GM21825 (cell line): ENCODE results near the gene DCLK1.

Source experiments
- ATAC-seq: cut with Tn5 transposase; IDR thresholded peaks from one replicate; pipeline ENCODE4 v1.9.1; 2021; ENCODE audit warnings: mild to moderate bottlenecking, moderate library complexity; ENCODE audit not compliant: unreplicated experiment

DCLK1 gene

DNA sequence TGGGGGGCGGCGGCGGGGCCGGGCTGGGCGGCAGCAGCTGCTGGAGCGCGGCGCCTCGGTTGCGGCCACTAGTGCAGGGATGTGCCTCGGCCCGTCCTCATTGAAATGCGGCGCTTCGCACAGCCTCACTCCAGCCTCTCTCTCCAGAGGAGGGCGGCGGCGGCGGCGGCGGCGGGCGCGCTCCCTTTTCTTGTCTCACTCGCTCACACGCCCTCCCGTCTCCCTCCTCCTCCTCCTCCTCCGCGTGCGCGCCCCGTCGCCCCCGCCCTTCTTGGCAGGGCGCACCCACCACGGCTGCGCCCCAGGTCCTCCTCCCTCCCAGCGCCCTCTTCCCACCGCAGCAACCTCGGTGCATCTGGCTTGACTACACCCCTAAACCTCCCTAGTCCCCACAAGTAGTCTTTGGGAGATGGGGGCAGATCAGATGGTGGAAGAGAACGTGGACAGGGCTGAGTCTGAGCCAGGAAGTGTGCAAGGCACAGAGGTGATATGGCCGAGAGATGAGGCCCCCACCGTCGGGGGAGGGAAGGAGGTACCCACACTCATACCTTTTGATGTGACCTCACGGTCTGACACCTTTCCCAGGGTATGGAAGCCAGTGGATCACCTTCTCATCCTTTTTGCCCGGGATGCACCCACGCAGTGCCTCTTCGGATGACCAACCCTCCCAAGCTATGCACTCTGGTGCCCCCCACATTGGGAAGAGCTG is at the start of gene DCLK1:
Gene DCLK1 (minus strand): TSS at position 161 of the 709 bp plus-strand sequence.
- no peak for ATAC-seq

- no peak for ATAC-seq
Measured at GRCh38 chr13:36175621-36176020, 44.4 kb upstream of the DCLK1 start.

GRCh38 chr13:36174923-36175322 is 43.7 kb upstream of the DCLK1 start:
- no peak for ATAC-seq

DNA sequence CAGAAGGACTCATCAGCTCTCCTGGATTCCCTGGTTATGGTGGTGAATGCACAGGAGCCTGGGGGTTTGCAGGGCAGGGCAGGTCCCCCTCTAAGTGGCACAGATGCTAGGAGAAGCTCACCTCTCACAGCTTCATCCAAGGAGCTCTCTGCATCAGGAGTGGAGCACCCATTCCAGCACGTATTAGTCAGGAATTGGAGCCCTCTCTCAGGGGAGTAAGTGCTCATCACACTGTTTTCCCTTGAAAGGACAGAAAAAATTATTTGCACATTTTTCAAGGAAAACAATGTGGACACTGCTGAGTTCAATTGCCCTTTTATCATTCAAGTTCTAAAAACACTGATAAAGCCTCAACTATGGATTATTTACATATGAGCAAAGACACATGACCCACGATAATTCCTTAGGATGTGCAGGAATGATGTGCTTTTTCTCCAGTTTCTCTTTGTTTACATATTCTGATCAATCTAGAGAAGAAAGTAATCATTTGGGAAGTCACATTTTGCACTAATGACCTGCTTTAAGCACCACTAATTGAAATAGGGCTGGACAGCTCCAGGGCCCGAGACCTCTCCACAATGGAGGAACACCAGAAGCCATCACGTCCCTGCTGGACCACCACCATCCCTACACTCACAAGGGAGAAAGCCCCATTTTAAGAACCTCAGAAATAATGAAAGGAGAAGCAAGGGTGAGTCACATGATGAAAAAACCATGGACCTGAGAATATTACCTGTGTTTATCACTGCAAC is 42.6 kb upstream of the DCLK1 start:
- ATAC-seq, result no peak

DNA sequence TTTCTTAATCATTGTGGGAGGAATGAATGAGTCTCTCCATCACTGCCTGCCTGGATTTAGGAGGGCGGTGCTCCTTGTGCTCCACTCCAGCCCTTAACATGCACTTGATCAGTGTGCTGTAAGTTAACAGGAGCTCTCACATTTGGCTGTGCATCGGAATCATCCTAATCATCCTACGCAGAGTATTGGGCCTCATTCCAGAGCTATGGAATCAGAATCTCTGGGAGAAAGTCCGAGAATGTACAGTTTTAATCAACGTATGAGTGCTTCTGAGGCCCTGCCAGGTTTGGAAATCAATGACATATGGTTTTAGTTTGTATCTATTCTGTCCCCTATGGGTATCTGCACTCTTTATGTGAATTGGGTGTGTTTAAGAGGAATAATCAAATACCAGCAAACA is 34.9 kb upstream of the DCLK1 start:
- no peak for ATAC-seq

DNA sequence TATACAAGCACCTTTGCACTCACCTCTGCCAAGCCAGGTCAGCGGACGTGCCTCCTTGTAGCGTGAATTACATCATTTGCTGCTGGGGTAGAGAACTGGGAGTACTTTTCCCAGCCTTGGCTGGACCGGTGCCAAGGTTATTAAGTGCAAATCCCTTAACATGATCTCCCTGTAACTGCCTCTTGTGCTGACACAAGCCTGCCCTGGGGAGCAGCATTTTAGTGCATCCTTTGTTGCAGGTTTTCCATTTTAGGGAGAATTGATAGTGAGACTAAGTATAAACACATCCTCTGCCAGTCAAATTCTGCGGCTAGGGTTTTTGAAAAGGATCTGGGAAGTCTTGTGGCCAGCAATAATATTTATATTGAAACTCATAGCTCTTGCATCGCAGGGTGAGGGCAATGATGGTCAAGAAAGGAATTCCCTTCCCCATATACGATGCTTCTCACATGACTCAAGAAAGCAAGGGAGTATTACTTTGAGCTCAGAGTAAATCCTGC is 32.7 kb upstream of the DCLK1 start:
- no peak for ATAC-seq

DNA sequence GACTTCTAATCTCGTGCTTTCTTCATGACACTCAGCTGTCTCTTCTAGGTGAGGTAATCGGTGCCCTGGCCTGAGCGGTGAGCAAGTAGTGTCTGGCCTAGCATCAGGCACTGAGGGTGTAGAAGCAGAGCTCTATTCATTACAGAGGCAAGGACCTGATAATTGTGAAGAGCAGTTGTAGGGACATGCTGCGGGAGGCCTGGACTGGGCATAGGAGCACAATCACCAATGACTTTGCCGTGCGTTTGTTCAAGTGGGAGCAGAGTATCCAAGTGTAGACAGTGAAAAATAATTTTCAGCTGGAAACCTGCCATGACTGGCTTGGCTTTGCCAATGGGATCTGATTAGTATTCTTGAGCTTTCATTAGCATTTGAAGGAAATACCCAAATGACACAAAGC is 32.1 kb upstream of the DCLK1 start:
- ATAC-seq, result no peak

GRCh38 chr13:36160297-36160696 is 29.1 kb upstream of the DCLK1 start:
- ATAC-seq, result no peak

DNA sequence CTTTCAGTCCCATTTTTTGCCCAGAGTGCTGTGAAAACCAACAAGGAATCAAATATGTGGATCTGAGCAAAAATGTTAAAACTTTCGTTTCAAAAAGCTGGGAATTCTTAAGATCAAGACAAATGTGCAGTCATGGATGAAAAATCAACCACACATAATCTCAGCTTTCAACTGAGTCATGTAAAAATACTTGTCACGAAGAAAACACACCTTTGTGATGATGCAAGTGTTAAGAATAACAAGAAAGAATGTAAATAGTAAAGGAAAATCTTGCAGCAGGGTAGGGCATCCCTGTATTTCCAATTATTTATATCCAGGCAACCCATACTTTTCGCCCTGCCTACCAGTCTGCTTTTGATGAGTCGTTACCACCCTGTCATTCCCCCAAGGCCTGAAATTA is 27.4 kb upstream of the DCLK1 start:
- ATAC-seq, result no peak

- ATAC-seq, result no peak
Measured at GRCh38 chr13:36157480-36157879, 26.3 kb upstream of the DCLK1 start.

DNA sequence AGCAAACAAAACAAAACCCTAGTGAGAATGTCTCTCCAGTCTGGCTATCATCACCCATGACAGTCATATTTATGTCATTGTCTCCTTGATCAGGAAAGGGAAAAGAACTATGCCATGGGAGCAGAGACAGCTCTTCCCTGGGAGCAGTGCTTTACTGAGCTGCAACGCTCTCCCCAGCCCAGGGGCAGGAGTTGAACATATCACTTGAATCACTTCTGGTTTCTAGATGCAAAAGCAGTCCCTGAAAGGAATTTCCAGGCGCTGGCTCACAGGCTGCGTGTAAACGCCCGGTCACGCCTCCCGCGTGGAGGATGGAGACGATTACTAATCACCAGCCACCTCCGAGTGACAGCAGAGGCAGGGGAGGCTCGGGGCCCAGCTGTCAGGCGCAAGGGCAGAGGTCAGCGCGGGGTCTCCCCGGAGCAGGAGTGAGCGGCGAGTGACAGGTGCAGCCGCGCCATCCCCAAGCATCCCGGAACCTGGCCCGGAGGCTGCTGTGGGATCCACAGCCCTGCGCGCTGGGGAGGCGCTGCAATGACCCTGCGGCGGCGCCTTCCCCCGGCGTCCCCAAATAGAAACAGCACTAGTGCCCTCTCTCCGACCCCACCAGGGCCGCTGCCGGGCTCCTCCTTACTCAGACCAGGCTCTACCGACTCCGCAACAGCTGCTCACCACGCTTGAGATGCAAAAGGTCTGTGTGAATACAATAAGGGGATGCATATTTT is 23.5 kb upstream of the DCLK1 start:
- no peak for ATAC-seq

DNA sequence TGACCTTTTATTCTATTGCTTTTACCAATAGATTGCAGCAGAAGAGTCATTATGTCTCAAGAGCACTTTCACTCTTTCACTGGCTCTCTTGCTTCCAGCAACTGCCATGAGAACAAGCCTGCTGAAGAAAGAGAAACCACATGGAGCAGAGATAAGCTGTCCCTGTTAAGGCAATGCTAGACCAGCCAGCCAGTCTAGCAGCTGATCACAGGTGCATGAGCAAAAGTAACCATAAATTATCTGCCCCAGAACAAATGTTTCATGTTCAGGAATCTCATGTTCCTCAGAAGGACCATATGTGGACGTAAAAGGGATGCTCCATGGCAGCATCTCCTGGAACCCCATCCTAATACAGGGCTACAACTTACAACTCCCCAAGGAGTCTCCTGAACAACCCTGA is 20.4 kb upstream of the DCLK1 start:
- ATAC-seq, result no peak

DNA sequence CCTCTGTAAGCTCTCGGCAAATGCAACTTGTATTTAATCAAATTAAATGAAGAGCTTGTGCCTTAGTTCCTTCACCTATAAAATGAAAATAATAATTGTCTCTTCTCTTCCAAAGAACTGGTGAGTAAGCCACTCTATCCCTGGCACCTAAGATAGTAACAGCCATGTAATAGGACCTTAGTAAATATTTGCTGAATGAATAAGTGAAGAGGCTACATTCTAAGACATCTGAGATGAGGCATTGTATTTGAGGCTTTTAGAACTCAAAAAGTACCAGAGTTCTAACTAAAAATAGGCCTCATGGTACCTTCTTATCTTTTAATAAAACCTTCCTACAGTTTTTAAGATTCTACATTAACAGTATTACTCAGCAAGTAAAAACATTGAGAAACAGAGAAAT is 17.3 kb upstream of the DCLK1 start:
- no peak for ATAC-seq

DNA sequence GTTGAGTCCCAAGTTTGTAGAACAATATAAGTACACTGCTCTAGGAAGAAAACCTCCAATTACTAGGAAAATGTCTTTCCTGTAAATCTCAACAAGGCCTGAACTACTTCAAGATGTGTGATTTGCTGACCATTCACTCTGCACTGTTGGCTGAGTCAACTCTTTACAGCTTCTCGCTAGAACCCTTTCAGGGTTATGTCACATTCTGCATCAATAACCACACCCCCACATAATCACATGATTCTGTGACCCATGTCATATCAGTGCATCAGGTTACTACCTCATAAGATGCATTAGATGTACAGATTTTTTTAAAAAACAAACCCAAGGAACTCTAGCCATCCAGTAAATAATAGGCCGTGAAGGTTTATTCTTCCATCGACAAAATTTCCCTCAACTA is 16.1 kb upstream of the DCLK1 start:
- ATAC-seq, result no peak

GRCh38 chr13:36146511-36147269 is 15.5 kb upstream of the DCLK1 start:
- no peak for ATAC-seq

DNA sequence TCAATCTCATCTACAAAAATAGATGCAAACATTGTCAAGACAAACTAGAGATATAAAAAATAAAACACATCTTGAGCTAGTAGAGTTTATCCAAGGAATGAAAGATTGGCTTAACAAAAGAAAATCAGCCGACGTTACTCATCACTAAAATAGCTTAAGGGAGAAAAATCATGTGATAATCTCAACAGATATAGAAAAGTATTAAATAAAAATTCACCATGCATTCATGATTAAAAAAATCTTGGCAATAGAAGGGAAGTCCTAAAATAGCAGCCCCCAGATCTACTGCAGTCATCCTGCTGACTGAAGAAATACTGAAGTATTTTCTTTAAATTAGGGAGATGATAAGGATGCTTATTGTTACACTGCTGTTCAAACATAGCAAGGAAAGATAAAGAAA is 12.6 kb upstream of the DCLK1 start:
- no peak for ATAC-seq

GRCh38 chr13:36142735-36143134 is 11.6 kb upstream of the DCLK1 start:
- ATAC-seq, result no peak

DNA sequence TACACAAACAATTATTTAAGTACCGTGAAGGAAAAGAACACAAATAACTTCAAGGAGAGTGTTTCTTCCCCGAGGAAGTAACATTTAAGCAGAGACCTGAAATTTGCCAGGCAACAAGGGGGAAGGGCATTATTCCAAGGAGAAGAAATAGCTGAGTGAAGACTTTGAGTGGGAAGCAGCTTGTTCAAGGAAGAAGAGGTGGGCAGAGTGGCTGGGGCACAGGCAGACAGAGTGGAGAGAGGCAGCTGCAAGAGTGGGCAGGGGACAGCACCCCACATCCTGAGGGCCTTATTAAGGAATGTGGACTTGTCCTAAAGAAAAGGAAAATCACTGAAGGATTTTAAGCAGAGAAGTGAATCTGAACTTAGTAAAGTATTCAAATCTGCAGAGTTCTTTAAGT is 4.7 kb upstream of the DCLK1 start:
- ATAC-seq, result no peak

DNA sequence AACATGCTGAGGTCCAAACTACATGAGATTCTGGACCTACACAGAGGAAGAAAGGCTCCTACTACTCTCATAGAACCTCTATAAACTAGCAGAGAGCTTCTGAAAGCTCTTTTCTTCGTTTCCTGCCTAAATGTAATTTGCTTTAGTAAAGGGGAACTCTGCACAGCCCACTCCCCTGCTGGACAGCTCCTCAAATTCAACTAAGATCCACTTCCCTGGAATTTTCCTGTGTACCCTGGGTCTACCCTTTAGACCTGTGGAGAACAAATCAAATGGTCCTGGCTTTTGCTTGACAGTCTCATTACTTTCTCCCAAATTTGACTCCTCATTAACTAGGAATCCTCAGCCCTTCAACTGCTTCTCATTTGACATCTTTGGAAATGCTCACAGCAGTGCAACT is 3.5 kb upstream of the DCLK1 start:
- ATAC-seq, result no peak

DNA sequence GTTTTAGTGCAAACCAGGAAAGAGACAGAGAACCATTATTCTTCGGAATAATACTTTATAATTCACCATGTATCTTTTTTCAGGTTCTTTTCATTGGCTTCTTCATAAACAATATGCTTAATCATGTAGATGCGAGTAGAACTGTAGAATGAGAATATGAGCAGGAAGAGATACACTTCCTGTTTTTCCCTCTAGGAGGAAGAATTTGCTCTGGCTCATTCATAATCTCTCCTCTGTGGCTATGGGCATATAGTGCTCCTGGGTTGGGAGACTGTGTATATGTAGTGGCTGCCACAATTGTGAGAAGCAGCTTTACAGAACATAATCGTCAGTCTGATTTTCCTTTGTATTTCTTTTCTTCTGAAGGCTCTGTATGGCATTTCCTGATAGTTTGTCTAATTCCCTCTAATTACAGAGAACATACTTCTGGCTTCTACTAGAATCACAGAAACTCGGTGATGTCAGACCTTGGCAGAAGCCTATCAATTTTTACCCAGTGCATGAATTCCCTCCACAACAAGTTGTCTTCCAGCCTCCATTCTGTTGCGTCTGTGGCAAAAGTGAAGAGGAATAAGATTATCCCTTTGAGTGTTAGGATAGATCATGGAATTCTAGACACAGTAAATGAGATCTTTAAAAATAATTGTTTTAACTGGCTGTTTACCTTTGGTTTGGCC is 2.9 kb upstream of the DCLK1 start:
- ATAC-seq, result no peak
